Activated CD8-positive, alpha-beta T cell treated with anti-CD3 and anti-CD28 coated beads for 36 hours (primary cell): ENCODE results near the gene TMOD4. TPM values are rescaled to one million over a fixed set of nuclear protein-coding genes. Genes with fewer than 3 reads are reported as not detected.
"Not testable (repeated sequence)": the region's sequence is repeated elsewhere in the genome, so short reads cannot be mapped to it uniquely, and the experiment has no call there.

Experiments used
- ATAC-seq: fragments of 200-7000 bp; cut with Tn5 transposase; one replicate; pipeline ENCODE4 v1.10.0; 2021; ENCODE audit warnings: mild to moderate bottlenecking, moderate library complexity
- CTCF ChIA-PET: fragments of 350-600 bp; sonication (Branson Sonifier 250); formaldehyde crosslinking; loops from one replicate; lab custom pipeline; 2021; ENCODE audit warnings: antibody characterized with exemption; lab: Charles Lee
- POLR2A ChIA-PET: fragments of 350-600 bp; sonication (Branson Sonifier 250); formaldehyde crosslinking; loops from one replicate; lab custom pipeline; 2021; ENCODE audit warnings: antibody characterized with exemption; lab: Charles Lee
- DNase-seq: peaks from one replicate; pipeline ENCODE4 v3.0.0-alpha.2; 2020
- H3K27ac Mint-ChIP-seq: one replicate; pipeline ENCODE4 v1.8.0; 2021; ENCODE audit warnings: mild to moderate bottlenecking, mixed read lengths
- H3K27me3 Mint-ChIP-seq: one replicate; pipeline ENCODE4 v1.8.0; 2021; ENCODE audit warnings: mixed read lengths
- H3K36me3 Mint-ChIP-seq: one replicate; pipeline ENCODE4 v1.8.0; 2021; ENCODE audit warnings: low read depth, mixed read lengths
- H3K4me1 Mint-ChIP-seq: one replicate; pipeline ENCODE4 v1.8.0; 2021; ENCODE audit warnings: low read depth, mixed read lengths
- H3K4me3 Mint-ChIP-seq: one replicate; pipeline ENCODE4 v1.8.0; 2021; ENCODE audit warnings: mild to moderate bottlenecking, moderate library complexity, mixed read lengths
- H3K9me3 Mint-ChIP-seq: one replicate; pipeline ENCODE4 v1.8.0; 2021; ENCODE audit warnings: mixed read lengths
- CTCF ChIP-seq: fragments of 200-600 bp; IDR thresholded peaks from one replicate; pipeline ENCODE4 v1.8.0; 2022; ENCODE audit warnings: antibody characterized with exemption, mild to moderate bottlenecking
- intact Hi-C: fragments of 100-400 bp; cut with micrococcal nuclease; formaldehyde crosslinking; loops from one replicate; pipeline ENCODE4 v1.10.0; 2022
- total RNA-seq, 2 experiments: library from RNA; stranded (reverse); gene quantifications; one replicate each; pipeline ENCODE4 v1.2.3, GENCODE V29; 2021

Gene TMOD4
- total RNA-seq, 2 experiments from 2014 or later: 1.9 to 2.5 TPM

DNA sequence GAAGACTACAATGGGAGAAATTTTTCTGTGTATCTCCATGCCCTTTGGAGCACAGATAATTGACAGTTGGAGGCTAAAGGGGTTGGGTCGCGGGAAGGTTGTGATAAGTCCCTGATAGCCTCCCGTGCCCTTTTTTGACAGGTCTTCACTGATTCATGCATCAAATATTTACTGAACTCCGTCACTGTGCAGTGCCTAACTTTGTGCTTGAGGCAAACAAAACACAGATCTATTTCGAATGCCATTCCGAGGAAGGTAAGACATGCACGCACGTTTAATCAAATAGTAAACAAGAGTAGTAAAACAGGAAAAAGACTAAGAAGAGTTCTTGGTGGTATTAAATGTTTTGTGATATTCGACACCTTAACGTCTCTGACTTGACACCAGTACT is 22.1 kb upstream of the TMOD4 start:
- Mint-ChIP-seq H3K27me3 (no peaks in the 10 kb centered on the region), H3K4me3 (peak overlapping the region; percentile 98), H3K36me3 (peaks cover 28% of the 10 kb centered on the region), H3K9me3 (no peaks in the 10 kb centered on the region), H3K27ac (peak overlapping the region; percentile 98), H3K4me1 (peaks cover 31% of the 10 kb centered on the region)
- ChIA-PET POLR2A (no interaction called here), CTCF (interaction anchor here (1.2 to 1.8 kb wide), 2 partner anchors 57 to 143 kb away, joined by 3 to 4 read pairs; partner anchors contain the start of gene PSMD4)
- no peak for TF ChIP-seq CTCF
- no peak for DNase-seq
- no peak for ATAC-seq
- intact Hi-C loops: loop anchor here (5.0 kb wide), 2 partner anchors 54 to 144 kb away; partner anchors contain the start of gene PSMD4

- POLR2A ChIA-PET: no interaction called here
- CTCF ChIA-PET: interaction anchor here (0.6 to 4.7 kb wide), 3 partner anchors 55 to 397 kb away, joined by 3 to 28 read pairs (median 3); no protein-coding TSS in a partner anchor
- intact Hi-C loops: loop anchor here (5.0 kb wide), 2 partner anchors 56 to 146 kb away; partner anchors contain the start of gene PSMD4
- DNase-seq (peak; percentile 80), ATAC-seq (peak; percentile 37)
- no peaks in the 10 kb centered on the region for H3K9me3 Mint-ChIP-seq
- no peaks in the 10 kb centered on the region for H3K27me3 Mint-ChIP-seq
- H3K36me3 Mint-ChIP-seq: peaks cover 20% of the 10 kb centered on the region
- H3K27ac Mint-ChIP-seq: no peak overlapping the region
- TF ChIP-seq CTCF: peak; percentile 72
- peak overlapping the region; percentile 32 for H3K4me3 Mint-ChIP-seq
- H3K4me1 Mint-ChIP-seq: peaks cover 22% of the 10 kb centered on the region
These were observed 20.6 kb upstream of the TMOD4 start for GRCh38 chr1:151196292-151196800.

GRCh38 chr1:151194894-151195594 is 19.3 kb upstream of the TMOD4 start:
- not testable (repeated sequence) for H3K27ac Mint-ChIP-seq, H3K9me3 Mint-ChIP-seq, H3K27me3 Mint-ChIP-seq, DNase-seq, H3K4me3 Mint-ChIP-seq, ATAC-seq
- peaks cover 22% of the 10 kb centered on the region for H3K4me1 Mint-ChIP-seq
- ChIA-PET CTCF (interaction anchor here (0.7 to 4.7 kb wide), 4 partner anchors 57 to 719 kb away, joined by 3 to 28 read pairs (median 3); no protein-coding TSS in a partner anchor), POLR2A (interaction anchor here (0.8 kb wide), 1 partner anchor 63 kb away, joined by 3 read pairs; no protein-coding TSS in a partner anchor)
- H3K36me3 Mint-ChIP-seq: peaks cover 16% of the 10 kb centered on the region
- intact Hi-C loops: loop anchor here (5.0 kb wide), 2 partner anchors 57 to 147 kb away; partner anchors contain the start of gene PSMD4

DNA sequence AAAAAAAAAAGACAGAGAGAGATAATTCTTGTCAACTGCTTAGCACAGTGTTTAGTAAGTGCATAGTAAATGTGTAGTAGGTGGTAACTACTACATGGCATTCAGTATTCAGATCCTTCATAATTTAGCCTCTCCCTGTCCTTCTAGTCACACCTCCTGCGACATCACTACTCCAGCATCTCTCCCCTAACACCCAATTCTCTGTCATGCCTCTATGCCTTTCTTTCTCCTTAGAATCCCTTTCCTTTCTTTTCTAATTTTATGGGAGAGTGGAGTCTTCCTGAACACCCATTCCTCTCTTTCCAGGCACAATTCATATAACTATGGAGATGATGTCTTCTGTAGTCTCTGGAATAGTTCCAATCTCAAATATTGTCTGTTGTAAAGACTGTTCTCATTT is 18.1 kb upstream of the TMOD4 start:
- Mint-ChIP-seq H3K4me1 (peaks cover 20% of the 10 kb centered on the region), H3K27ac (no peak overlapping the region), H3K36me3 (peaks cover 8% of the 10 kb centered on the region), H3K4me3 (no peak overlapping the region), H3K27me3 (no peaks in the 10 kb centered on the region), H3K9me3 (no peaks in the 10 kb centered on the region)
- TF ChIP-seq CTCF: no peak
- ChIA-PET CTCF (interaction anchor here (1.2 to 4.7 kb wide), 3 partner anchors 22 to 94 kb away, joined by 3 to 28 read pairs (median 4); no protein-coding TSS in a partner anchor), POLR2A (no interaction called here)
- DNase-seq (no peak), ATAC-seq (no peak)
- intact Hi-C loops: no loop called here

- TF ChIP-seq CTCF: no peak
- ChIA-PET POLR2A (interaction anchor here (0.8 to 1.0 kb wide), 2 partner anchors 61 to 254 kb away, joined by 3 read pairs; partner anchors contain the start of gene PSMD4), CTCF (interaction anchor here (0.6 to 4.7 kb wide), 3 partner anchors 22 to 108 kb away, joined by 4 to 28 read pairs (median 4); no protein-coding TSS in a partner anchor)
- Mint-ChIP-seq H3K27me3 (no peaks in the 10 kb centered on the region), H3K36me3 (peaks cover 5% of the 10 kb centered on the region), H3K4me1 (peaks cover 25% of the 10 kb centered on the region), H3K27ac (no peak overlapping the region), H3K4me3 (no peak overlapping the region), H3K9me3 (no peaks in the 10 kb centered on the region)
- intact Hi-C loops: no loop called here
- ATAC-seq (no peak), DNase-seq (no peak)
These were observed 17.5 kb upstream of the TMOD4 start for GRCh38 chr1:151193304-151193703.
